SK-N-SH treated with all-trans-retinoic acid at 6 μM for 48 hours (cell line): ENCODE measurements around the gene KCNE3.

Source experiments
- ATAC-seq: fragments of 200-7000 bp; cut with Tn5 transposase; 3 replicates; pipeline ENCODE4 v1.9.1; 2020; ENCODE audit warnings: mild to moderate bottlenecking, moderate library complexity
- ARNTL ChIP-seq: fragments of 450-650 bp; formaldehyde crosslinking; IDR thresholded peaks from 2 replicates; pipeline ENCODE4 v1.5.0; 2020; ENCODE audit warnings: low read depth, mild to moderate bottlenecking, moderate library complexity, borderline replicate concordance
- BACH2 ChIP-seq: fragments of 250-450 bp; sonication (Bioruptor Pico); IDR thresholded peaks from 2 replicates; pipeline ENCODE4 v1.9.0; 2021; ENCODE audit warnings: mild to moderate bottlenecking, borderline replicate concordance
- CSRNP3 ChIP-seq: fragments of 250-450 bp; sonication (Bioruptor Pico); IDR thresholded peaks from 2 replicates; pipeline ENCODE4 v1.5.1; 2021; ENCODE audit warnings: mild to moderate bottlenecking, moderate library complexity
- ESRRG ChIP-seq: fragments of 250-450 bp; sonication (Bioruptor Pico); IDR thresholded peaks from 2 replicates; pipeline ENCODE4 v1.6.1; 2021; ENCODE audit warnings: mild to moderate bottlenecking
- GLIS3 ChIP-seq: fragments of 250-450 bp; sonication (Bioruptor Pico); IDR thresholded peaks from 2 replicates; pipeline ENCODE4 v1.5.0; 2020; ENCODE audit warnings: mild to moderate bottlenecking, moderate library complexity
- ISL1 ChIP-seq: fragments of 250-450 bp; sonication (Bioruptor Pico); IDR thresholded peaks from 2 replicates; pipeline ENCODE4 v2.1.2; 2022; ENCODE audit warnings: mild to moderate bottlenecking, moderate library complexity
- OSR1 ChIP-seq: fragments of 250-450 bp; sonication (Bioruptor Pico); IDR thresholded peaks from 2 replicates; pipeline ENCODE4 v1.8.0; 2022; ENCODE audit warnings: moderate library complexity, mild to moderate bottlenecking, inconsistent platforms
- RARB ChIP-seq: fragments of 250-450 bp; sonication (Bioruptor Pico); IDR thresholded peaks from 2 replicates; pipeline ENCODE4 v1.8.0; 2021; ENCODE audit warnings: mild to moderate bottlenecking, moderate library complexity
- SNAI2 ChIP-seq: fragments of 250-450 bp; sonication (Bioruptor Pico); IDR thresholded peaks from 2 replicates; pipeline ENCODE4 v1.5.0; 2020; ENCODE audit warnings: mild to moderate bottlenecking, moderate library complexity
- TCF4 ChIP-seq: fragments of 250-450 bp; sonication (Bioruptor Pico); IDR thresholded peaks from 2 replicates; pipeline ENCODE4 v1.8.0; 2021; ENCODE audit warnings: mild to moderate bottlenecking, moderate library complexity, borderline replicate concordance
- TOX ChIP-seq: fragments of 250-450 bp; sonication (Bioruptor Pico); IDR thresholded peaks from 2 replicates; pipeline ENCODE4 v1.8.0; 2021; ENCODE audit warnings: mild to moderate bottlenecking, moderate library complexity, borderline replicate concordance
- TSHZ2 ChIP-seq: fragments of 250-450 bp; sonication (Bioruptor Pico); IDR thresholded peaks from 2 replicates; pipeline ENCODE4 v1.5.0; 2020; ENCODE audit warnings: mild to moderate bottlenecking, moderate library complexity
- ZC3H10 ChIP-seq: fragments of 250-450 bp; sonication (Bioruptor Pico); IDR thresholded peaks from 2 replicates; pipeline ENCODE4 v1.5.1; 2021; ENCODE audit warnings: mild to moderate bottlenecking, moderate library complexity
- ZNF70 ChIP-seq: fragments of 450-650 bp; formaldehyde crosslinking; IDR thresholded peaks from 2 replicates; pipeline ENCODE4 v1.5.0; 2020; ENCODE audit warnings: mild to moderate bottlenecking, moderate library complexity
- TF ChIP-seq, protein P1 (sequence below): fragments of 250-450 bp; sonication (Bioruptor Pico); IDR thresholded peaks from 2 replicates; pipeline ENCODE4 v1.8.0; 2021; ENCODE audit warnings: low read depth, mild to moderate bottlenecking, moderate library complexity, borderline replicate concordance
- TF ChIP-seq, protein P2 (sequence below): fragments of 250-450 bp; sonication (Bioruptor Pico); IDR thresholded peaks from 2 replicates; pipeline ENCODE4 v1.8.0; 2020; ENCODE audit warnings: mild to moderate bottlenecking, moderate library complexity, borderline replicate concordance

The KCNE3 gene

GRCh38 chr11:74474316-74474715 lies 7.0 kb upstream of the KCNE3 start:
- TF ChIP-seq ESRRG (CRISPR knock-in tag) (no peak), BACH2 (CRISPR knock-in tag) (no peak), SNAI2 (CRISPR knock-in tag) (no peak), ARNTL (no peak), OSR1 (CRISPR knock-in tag) (no peak), RARB (CRISPR knock-in tag) (no peak), ZC3H10 (no peak), TSHZ2 (CRISPR knock-in tag) (no peak), ZNF70 (CRISPR knock-in tag) (no peak), TOX (CRISPR knock-in tag) (no peak), ISL1 (CRISPR knock-in tag) (no peak)
- TF ChIP-seq, protein P1, sequence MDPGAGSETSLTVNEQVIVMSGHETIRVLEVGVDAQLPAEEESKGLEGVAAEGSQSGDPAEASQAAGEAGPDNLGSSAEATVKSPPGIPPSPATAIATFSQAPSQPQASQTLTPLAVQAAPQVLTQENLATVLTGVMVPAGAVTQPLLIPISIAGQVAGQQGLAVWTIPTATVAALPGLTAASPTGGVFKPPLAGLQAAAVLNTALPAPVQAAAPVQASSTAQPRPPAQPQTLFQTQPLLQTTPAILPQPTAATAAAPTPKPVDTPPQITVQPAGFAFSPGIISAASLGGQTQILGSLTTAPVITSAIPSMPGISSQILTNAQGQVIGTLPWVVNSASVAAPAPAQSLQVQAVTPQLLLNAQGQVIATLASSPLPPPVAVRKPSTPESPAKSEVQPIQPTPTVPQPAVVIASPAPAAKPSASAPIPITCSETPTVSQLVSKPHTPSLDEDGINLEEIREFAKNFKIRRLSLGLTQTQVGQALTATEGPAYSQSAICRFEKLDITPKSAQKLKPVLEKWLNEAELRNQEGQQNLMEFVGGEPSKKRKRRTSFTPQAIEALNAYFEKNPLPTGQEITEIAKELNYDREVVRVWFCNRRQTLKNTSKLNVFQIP (CRISPR knock-in tag): no peak
- ATAC-seq: no peak

DNA sequence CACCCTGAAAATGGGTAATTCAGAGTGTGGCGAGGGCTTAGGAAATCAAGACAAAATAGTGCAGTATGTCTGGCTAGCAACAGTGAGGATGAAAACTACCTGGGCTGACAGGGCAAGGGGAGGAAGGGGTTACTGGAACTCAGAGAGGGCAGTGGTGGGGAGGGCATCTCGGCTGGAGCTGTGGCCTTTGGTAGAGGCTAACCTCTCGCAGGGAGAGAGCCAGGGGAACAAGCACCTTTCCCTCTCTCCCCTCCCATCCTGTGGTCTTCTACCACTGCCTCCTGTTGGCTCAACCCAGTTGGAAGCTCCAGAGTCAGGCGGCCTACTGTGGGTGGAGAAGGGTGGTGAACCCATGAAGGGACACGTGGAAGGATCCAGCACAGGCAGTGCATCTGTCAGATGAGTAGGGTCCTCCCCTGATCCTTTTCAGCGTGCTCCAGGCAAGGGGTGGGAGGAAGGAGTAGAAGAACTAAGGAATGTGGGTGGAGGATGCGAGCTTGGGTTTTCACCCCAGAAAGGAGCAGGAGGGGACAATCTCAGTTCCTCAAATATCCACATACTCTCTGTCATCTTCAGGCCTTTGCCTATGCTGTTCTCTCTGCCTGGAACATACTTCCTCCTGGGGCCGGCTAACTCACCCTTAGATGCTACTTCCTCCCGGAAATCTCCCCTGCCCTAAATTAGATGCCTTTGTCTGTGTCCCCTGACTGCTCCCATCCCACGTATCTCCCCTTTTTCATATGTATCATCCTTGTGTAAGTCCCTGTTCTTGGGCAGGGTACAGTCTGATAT lies 6.2 kb upstream of the KCNE3 start:
- ATAC-seq: no peak
- no peak for TF ChIP-seq GLIS3 (CRISPR knock-in tag)
- TF ChIP-seq, protein P1 (CRISPR knock-in tag): no peak
- no peak for TF ChIP-seq BACH2 (CRISPR knock-in tag)

DNA sequence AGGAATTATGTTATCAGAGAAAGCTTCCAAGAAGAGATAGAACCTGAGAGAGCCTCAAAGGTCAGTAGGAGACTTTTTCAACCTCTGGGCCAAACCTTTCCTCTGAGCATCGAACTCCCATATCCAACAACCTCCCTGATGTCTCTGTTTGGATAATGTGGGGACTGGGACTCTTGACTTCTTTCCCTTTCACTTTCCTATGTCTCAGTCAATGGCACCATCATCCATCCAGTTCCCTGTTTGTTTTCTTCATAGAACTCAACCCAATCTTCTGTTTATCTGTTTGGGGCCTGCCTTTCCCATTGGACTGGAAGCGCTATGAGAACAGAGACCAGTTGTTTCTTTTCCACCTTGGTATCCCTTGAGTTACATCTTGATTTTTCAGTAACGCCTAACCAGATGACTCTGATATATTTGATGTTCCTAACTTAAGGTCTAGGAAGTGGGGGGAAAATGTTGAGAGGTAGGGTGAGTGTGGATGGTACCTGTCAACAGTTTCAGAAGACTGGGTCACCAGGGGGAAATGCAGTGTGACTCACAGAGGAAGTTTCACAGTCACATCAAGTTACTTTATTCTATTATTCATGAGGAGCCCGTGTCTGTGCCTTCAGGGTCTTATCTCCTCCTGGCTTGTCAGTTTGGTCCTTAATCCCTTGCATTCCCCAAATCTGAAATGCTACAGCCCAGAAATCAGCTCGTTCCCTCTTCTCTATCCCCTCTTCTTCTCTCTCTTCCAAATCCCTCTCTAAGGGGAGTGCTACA lies 4.5 kb upstream of the KCNE3 start:
- ATAC-seq: no peak
- TF ChIP-seq TOX (CRISPR knock-in tag): no peak
- no peak for TF ChIP-seq BACH2 (CRISPR knock-in tag)
- TF ChIP-seq, protein P1 (CRISPR knock-in tag): no peak
- TF ChIP-seq OSR1 (CRISPR knock-in tag): no peak
- TF ChIP-seq, protein P2, sequence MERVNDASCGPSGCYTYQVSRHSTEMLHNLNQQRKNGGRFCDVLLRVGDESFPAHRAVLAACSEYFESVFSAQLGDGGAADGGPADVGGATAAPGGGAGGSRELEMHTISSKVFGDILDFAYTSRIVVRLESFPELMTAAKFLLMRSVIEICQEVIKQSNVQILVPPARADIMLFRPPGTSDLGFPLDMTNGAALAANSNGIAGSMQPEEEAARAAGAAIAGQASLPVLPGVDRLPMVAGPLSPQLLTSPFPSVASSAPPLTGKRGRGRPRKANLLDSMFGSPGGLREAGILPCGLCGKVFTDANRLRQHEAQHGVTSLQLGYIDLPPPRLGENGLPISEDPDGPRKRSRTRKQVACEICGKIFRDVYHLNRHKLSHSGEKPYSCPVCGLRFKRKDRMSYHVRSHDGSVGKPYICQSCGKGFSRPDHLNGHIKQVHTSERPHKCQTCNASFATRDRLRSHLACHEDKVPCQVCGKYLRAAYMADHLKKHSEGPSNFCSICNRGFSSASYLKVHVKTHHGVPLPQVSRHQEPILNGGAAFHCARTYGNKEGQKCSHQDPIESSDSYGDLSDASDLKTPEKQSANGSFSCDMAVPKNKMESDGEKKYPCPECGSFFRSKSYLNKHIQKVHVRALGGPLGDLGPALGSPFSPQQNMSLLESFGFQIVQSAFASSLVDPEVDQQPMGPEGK (CRISPR knock-in tag): no peak

DNA sequence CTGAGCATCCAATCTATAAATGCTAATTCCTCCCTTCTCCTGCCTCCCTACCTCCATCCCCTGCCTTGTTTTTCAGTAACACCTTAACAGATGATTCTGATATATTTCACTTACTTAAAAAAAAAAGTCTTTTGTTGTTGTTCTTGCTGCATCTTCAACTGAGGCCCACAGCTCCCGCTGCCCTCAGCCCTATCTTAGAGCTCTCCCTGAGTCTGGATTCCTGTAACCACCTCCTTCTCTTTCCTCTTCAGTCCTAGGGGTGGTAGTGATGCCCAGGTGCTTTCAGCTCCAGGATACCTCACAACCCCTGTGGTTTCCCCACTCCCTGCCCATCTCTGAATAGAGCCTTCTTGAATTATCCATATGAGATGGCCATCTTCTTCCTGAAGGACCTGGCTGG lies 3.7 kb upstream of the KCNE3 start:
- ATAC-seq: no peak
- TF ChIP-seq OSR1 (CRISPR knock-in tag): no peak
- no peak for TF ChIP-seq TSHZ2 (CRISPR knock-in tag)
- TF ChIP-seq TCF4 (CRISPR knock-in tag): no peak
- TF ChIP-seq CSRNP3 (CRISPR knock-in tag): no peak
- TF ChIP-seq BACH2 (CRISPR knock-in tag): no peak
- no peak for TF ChIP-seq GLIS3 (CRISPR knock-in tag)
